Stomach (tissue), 9 donors: ENCODE data around the gene CCDC51. TPM values are rescaled to one million over a fixed set of nuclear protein-coding genes. Genes with fewer than 3 reads are reported as not detected.

Experiments used
- DNase-seq, 2 donors: peaks; one replicate each; pipeline versions ENCODE4 v3.0.0 to v3.0.0-alpha.2; 2013 to 2019
- H3K27ac ChIP-seq, 5 donors: fragments of 200-600 bp in 4 of 5; sonication (generic) in 4 of 5; one replicate each; pipeline ENCODE4 v1.5.1; 2013 to 2019; ENCODE audit warnings: mild to moderate bottlenecking in 1 of 5, moderate library complexity in 1 of 5
- H3K27me3 ChIP-seq, 3 donors: fragments of 200-600 bp; sonication (generic); one replicate each; pipeline ENCODE4 v1.5.1; 2017 to 2019; ENCODE audit warnings: mixed run types in 1 of 3
- H3K36me3 ChIP-seq, 4 donors: fragments of 200-600 bp; sonication (generic); 1 replicate in 3 of 4; 2 replicates in 1 of 4; pipeline ENCODE4 v1.5.1; 2016 to 2019
- H3K4me1 ChIP-seq, 4 donors: fragments of 200-600 bp; sonication (generic); one replicate each; pipeline ENCODE4 v1.5.1; 2016 to 2019
- H3K4me3 ChIP-seq, 4 donors: fragments of 200-600 bp; sonication (generic) in 3 of 4; one replicate each; pipeline ENCODE4 v1.5.1; 2016 to 2019; ENCODE audit warnings: mild to moderate bottlenecking in 1 of 4
- H3K9me3 ChIP-seq, 4 donors: fragments of 200-600 bp; sonication (generic); one replicate each; pipeline ENCODE4 v1.5.1; 2016 to 2019
- CTCF ChIP-seq, 7 experiments: fragments of 450-650 bp in 4 of 7; fragments of 200-600 bp in 3 of 7; sonication (generic) in 3 of 7; IDR thresholded peaks; one replicate each; pipeline ENCODE4 v1.5.1; 2016 to 2019; ENCODE audit warnings: antibody characterized with exemption in 7 of 7, control low read depth in 2 of 7, mild to moderate bottlenecking in 1 of 7
- EP300 ChIP-seq: sonication (generic); formaldehyde crosslinking; IDR thresholded peaks from one replicate; pipeline ENCODE4 v1.6.1; 2017; ENCODE audit warnings: antibody characterized with exemption
- POLR2A ChIP-seq, 4 donors: fragments of 450-650 bp; IDR thresholded peaks; one replicate each; pipeline ENCODE4 v1.6.1; 2016; ENCODE audit warnings: antibody characterized with exemption in 4 of 4, control low read depth in 2 of 4, mild to moderate bottlenecking in 1 of 4, moderate library complexity in 1 of 4
- POLR2AphosphoS5 ChIP-seq, 3 donors: sonication (generic); formaldehyde crosslinking; IDR thresholded peaks; one replicate each; pipeline ENCODE4 v1.6.1; 2016; ENCODE audit warnings: antibody characterized with exemption in 3 of 3
- WGBS, 5 donors: extraction: QIAGEN DNeasy Blood & Tissue Kit in 3 of 5; methylation state at CpG; one replicate each; pipeline versions ENCODE4 v1.1.5 to v1.1.7; 2013 to 2018; 5-methylcytosine and 5-hydroxymethylcytosine counted together
- intact Hi-C: fragments of 100-400 bp; cut with DNase I; formaldehyde crosslinking; loops from one replicate; pipeline ENCODE4 v1.15.1; 2023; ENCODE audit warnings: low total_unique reads
- polyA plus RNA-seq, 3 donors: library from polyadenylated mRNA; stranded (reverse); fragments of 200-250 nt; gene quantifications; one replicate each; pipeline ENCODE4 v1.2.3, GENCODE V29; 2013
- total RNA-seq, 5 donors: library from RNA; depleted of rRNA; stranded (reverse); fragments of >200 nt; gene quantifications; one replicate each; pipeline versions ENCODE4 v1.1.0 to v1.2.3, GENCODE V29; 2014 to 2016
- donor health status: healthy with polysubstance abuse.
- donor health status: Bipolar disorder and iron deficiency.
- donor health status: healthy.

Gene CCDC51
- total and polyA plus RNA-seq, 8 donors = 1.8 to 12.5 (median 8.3) TPM

- Histone ChIP-seq H3K4me3 (peak overlapping the region in 1 of 4 donors; percentile 58), H3K36me3 (peaks cover 0 to 41% (median 31%) of the 10 kb centered on the region in 4 donors), H3K9me3 (no peaks in the 10 kb centered on the region), H3K27me3 (peaks cover 0 to 5% (median 0%) of the 10 kb centered on the region in 3 donors), H3K4me1 (peaks cover 52 to 78% (median 64%) of the 10 kb centered on the region in 4 donors), H3K27ac (peak overlapping the region in 2 of 5 donors; percentile 47 to 96)
- WGBS, 5 donors = 11 to 65% (median 29%) methylated on average over 2 to 13 of the region's 13 CpGs
- DNase-seq = peak; percentile 43 to 77
- TF ChIP-seq EP300 (no peak), POLR2AphosphoS5 (IDR thresholded peaks at IDR 0.05) (no peak), CTCF (IDR thresholded peaks at IDR 0.05) (no peak)
- intact Hi-C loops = no loop called here
These were observed 14.6 kb downstream of the CCDC51 start for GRCh38 chr3:48425281-48425812.

- Histone ChIP-seq H3K36me3 (peaks cover 7 to 54% (median 44%) of the 10 kb centered on the region in 4 donors), H3K4me1 (peaks cover 44 to 70% (median 58%) of the 10 kb centered on the region in 4 donors), H3K27ac (no peak overlapping the region), H3K9me3 (no peaks in the 10 kb centered on the region), H3K27me3 (peaks cover 0 to 5% (median 0%) of the 10 kb centered on the region in 3 donors), H3K4me3 (no peak overlapping the region)
- DNase-seq = no peak
- 80 to 89% (median 89%) methylated on average over 7 to 27 of the region's 27 CpGs for WGBS, 5 donors
- no peak for TF ChIP-seq POLR2A (IDR thresholded peaks at IDR 0.05)
- TF ChIP-seq EP300 = no peak
- TF ChIP-seq POLR2AphosphoS5 (IDR thresholded peaks at IDR 0.05) = no peak
- TF ChIP-seq CTCF (IDR thresholded peaks at IDR 0.05) = no peak
- intact Hi-C loops = no loop called here
These were observed 15.8 kb downstream of the CCDC51 start for GRCh38 chr3:48423883-48424695.

- H3K4me3 ChIP-seq = no peak overlapping the region
- H3K27ac ChIP-seq = no peak overlapping the region
- peaks cover 0 to under 1% (median 0%) of the 10 kb centered on the region in 3 donors for H3K27me3 ChIP-seq
- DNase-seq = no peak
- H3K36me3 ChIP-seq = peaks cover 14 to 61% (median 51%) of the 10 kb centered on the region in 4 donors
- 86 to 91% (median 87%) methylated on average over 5 to 25 of the region's 25 CpGs for WGBS, 5 donors
- TF ChIP-seq POLR2A (IDR thresholded peaks at IDR 0.05) = no peak
- no peak for TF ChIP-seq CTCF (IDR thresholded peaks at IDR 0.05)
- TF ChIP-seq EP300 = no peak
- H3K9me3 ChIP-seq = no peaks in the 10 kb centered on the region
- intact Hi-C loops = no loop called here
- H3K4me1 ChIP-seq = peaks cover 43 to 65% (median 55%) of the 10 kb centered on the region in 4 donors
These were observed 16.6 kb downstream of the CCDC51 start for GRCh38 chr3:48423241-48423882.

GRCh38 chr3:48422681-48423080 is 17.2 kb downstream of the CCDC51 start:
- DNase-seq = no peak
- Histone ChIP-seq H3K9me3 (no peaks in the 10 kb centered on the region), H3K4me1 (peaks cover 36 to 59% (median 48%) of the 10 kb centered on the region in 4 donors), H3K36me3 (peaks cover 21 to 68% (median 58%) of the 10 kb centered on the region in 4 donors), H3K27me3 (no peaks in the 10 kb centered on the region), H3K27ac (no peak overlapping the region), H3K4me3 (no peak overlapping the region)
- intact Hi-C loops = no loop called here
- 79 to 87% (median 84%) methylated on average over 7 to 8 of the region's 8 CpGs for WGBS, 5 donors
- TF ChIP-seq CTCF (IDR thresholded peaks at IDR 0.05) = no peak
- TF ChIP-seq POLR2A (IDR thresholded peaks at IDR 0.05) = no peak
- no peak for TF ChIP-seq EP300
- TF ChIP-seq POLR2AphosphoS5 (IDR thresholded peaks at IDR 0.05) = no peak
